ENCODE data around the gene CLDN3. TPM values are rescaled to one million over a fixed set of nuclear protein-coding genes. Genes with fewer than 3 reads are reported as not detected.

CLDN3 gene
- total and polyA plus RNA-seq, 9 of the 15 experiments (the other 6 are each of a cell fraction or from before 2014, with no cell fraction given) = 0.29 TPM; not detected in 8

- TF ChIP-seq ZNF318 (IDR thresholded peaks at IDR 0.05; ENCODE audit: borderline replicate concordance in 1 of 2, low read depth in 1 of 2) = no peak
- TF ChIP-seq, protein P1, sequence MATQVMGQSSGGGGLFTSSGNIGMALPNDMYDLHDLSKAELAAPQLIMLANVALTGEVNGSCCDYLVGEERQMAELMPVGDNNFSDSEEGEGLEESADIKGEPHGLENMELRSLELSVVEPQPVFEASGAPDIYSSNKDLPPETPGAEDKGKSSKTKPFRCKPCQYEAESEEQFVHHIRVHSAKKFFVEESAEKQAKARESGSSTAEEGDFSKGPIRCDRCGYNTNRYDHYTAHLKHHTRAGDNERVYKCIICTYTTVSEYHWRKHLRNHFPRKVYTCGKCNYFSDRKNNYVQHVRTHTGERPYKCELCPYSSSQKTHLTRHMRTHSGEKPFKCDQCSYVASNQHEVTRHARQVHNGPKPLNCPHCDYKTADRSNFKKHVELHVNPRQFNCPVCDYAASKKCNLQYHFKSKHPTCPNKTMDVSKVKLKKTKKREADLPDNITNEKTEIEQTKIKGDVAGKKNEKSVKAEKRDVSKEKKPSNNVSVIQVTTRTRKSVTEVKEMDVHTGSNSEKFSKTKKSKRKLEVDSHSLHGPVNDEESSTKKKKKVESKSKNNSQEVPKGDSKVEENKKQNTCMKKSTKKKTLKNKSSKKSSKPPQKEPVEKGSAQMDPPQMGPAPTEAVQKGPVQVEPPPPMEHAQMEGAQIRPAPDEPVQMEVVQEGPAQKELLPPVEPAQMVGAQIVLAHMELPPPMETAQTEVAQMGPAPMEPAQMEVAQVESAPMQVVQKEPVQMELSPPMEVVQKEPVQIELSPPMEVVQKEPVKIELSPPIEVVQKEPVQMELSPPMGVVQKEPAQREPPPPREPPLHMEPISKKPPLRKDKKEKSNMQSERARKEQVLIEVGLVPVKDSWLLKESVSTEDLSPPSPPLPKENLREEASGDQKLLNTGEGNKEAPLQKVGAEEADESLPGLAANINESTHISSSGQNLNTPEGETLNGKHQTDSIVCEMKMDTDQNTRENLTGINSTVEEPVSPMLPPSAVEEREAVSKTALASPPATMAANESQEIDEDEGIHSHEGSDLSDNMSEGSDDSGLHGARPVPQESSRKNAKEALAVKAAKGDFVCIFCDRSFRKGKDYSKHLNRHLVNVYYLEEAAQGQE (IDR thresholded peaks at IDR 0.05; ENCODE audit: borderline replicate concordance) = peak; percentile 83
- TF ChIP-seq, protein P1 (CRISPR knock-in tag; IDR thresholded peaks at IDR 0.05; ENCODE audit: low read depth) = peak; percentile 58
- peak; percentile 57 for TF ChIP-seq KLF16 (IDR thresholded peaks at IDR 0.05)
- TF ChIP-seq HES1 (IDR thresholded peaks at IDR 0.05; ENCODE audit: low read depth) = no peak
- TF ChIP-seq CBFA2T2 (conservative IDR thresholded peaks at IDR 0.05) = no peak
- TF ChIP-seq CEBPG (CRISPR knock-in tag; IDR thresholded peaks at IDR 0.05) = peak; percentile 62; the same call in 1 of the 2 replicates
- 0 out of 4 replicates have a peak, but pooled peaks of 1 of the 2 experiments have one; percentile 26 for TF ChIP-seq CEBPG (tag; conservative IDR thresholded peaks at IDR 0.05 in 1 of 2, IDR thresholded peaks at IDR 0.05 in 1 of 2)
- no peak for TF ChIP-seq MCM7 (IDR thresholded peaks at IDR 0.05)
Observed at GRCh38 chr7:73734619-73735527, 35.2 kb downstream of the CLDN3 start (continued).
